GM19467 (cell line): ENCODE measurements around the gene UROD.

Experiments
- ATAC-seq: cut with Tn5 transposase; IDR thresholded peaks from one replicate; pipeline ENCODE4 v1.9.1; 2021; ENCODE audit warnings: mild to moderate bottlenecking, moderate library complexity; ENCODE audit not compliant: unreplicated experiment

Gene UROD

GRCh38 chr1:45008076-45008475 lies 4.0 kb upstream of the UROD start:
- no peak for ATAC-seq

DNA sequence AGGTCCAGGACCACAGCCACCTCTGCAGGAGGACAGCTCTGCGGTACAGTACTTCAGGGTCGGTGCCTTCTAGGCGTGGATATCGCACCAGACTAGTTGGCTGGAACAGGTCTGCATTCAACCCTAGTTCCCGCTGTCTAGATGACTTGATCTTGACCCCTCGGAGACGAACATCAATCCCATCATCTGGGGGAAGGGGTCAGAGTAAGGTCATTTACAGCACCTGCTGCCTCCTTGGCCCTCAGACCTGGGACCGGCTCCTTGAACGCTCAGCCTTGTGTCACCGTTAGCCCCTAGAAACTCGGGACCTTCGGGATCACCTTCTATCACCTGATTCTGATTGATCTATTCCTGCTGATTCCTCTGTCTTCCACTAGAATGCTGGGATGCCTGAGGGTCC lies 3.5 kb upstream of the UROD start:
- no peak for ATAC-seq

DNA sequence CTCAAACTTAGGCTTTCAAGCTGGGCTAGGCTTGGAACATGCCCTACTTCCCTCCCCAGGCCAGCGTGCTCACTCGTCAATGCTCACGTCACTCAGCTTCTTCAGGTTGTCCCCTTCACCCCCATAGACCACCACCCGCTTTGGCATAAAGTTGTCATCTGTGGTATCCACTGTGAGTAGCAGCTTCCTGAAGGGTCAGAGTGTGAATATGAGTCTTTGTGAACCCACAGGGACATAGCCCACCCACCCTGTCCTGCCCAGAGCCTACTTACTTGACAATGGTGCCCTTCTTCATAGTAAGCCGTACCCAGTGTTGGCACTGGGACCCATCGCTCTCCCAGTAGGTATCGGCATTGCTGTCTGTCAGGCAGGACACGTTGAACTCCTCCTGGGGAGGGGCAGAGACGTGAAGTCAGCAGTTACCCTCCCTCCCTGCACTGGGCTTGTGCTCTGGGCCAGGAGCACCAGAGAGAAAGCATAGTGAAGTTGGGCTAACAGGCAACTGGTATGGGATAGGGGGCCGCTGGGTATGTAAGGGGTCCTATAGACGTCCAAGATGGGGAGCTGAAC lies 2.7 kb upstream of the UROD start:
- ATAC-seq, result no peak

DNA sequence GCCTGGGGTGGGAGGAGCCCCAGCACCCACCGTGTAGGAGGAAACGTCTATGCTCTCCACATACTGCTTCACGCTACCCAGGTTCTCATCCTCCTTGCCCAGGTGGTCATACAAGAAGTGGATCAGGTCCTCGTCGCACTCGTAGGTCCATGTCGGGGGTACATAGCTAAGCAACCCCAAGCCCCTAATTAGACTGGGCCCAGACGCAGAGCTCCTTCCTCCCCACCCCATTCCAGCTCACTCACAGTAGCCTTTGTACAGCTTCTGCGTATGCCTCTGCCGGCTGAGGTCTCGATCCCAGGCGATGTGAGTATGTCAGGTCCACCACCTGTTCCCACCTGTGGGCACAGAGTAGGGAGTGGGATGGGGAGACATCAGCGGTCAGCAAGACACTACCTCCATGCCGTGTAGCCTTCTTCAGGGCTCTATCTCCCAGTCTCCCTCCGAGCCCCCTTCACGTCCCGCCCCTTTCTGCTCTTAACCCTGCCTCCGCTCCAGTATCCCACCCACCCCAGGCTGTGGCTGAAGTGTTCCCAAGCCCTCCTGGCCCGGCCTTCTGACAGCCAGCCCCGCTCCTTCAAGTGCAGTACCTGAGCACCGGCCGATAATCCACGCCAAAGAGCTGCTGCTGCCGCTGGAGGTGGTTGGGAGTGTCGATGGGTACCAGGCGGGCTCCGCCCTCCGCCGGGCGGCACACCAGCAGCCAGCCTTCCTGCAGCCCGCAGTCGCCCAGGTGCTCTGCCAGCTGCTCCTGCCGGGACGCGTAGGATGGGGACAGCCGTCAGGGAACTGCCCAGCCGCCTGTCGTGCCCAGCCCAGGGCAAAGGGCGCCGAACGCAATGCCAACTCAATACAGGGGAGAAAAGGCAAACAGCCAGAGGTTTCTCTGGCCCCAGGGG lies 1.8 kb upstream of the UROD start:
- ATAC-seq, result no peak

- peak; percentile 52 for ATAC-seq
Measured at GRCh38 chr1:45010855-45011811, 921 bp upstream of the UROD start, which contains the start of gene HECTD3. TSS of gene HECTD3 (minus strand) at chr1:45011324. CDS start at chr1:45011257, 67 bp downstream.

GRCh38 chr1:45012639-45013278 lies 705 bp downstream of the UROD start:
- no peak for ATAC-seq

DNA sequence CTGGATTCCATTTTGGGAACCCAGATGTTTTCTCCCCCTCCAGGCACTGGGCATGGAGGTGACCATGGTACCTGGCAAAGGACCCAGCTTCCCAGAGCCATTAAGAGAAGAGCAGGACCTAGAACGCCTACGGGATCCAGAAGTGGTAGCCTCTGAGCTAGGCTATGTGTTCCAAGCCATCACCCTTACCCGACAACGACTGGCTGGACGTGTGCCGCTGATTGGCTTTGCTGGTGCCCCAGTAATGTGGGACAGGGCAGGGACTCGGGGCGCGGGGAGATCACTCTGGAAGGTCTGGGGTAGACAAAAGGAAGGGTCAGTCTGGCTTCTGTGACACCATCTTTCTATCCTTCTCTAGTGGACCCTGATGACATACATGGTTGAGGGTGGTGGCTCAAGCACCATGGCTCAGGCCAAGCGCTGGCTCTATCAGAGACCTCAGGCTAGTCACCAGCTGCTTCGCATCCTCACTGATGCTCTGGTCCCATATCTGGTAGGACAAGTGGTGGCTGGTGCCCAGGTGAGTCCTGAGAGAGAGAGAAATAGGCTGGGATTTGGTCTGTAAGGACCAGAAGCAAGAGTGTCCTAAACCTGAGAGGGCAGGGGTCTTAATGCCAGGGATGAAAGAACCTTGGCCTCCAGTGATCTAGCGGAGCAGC lies 1.6 kb downstream of the UROD start:
- ATAC-seq, result no peak

DNA sequence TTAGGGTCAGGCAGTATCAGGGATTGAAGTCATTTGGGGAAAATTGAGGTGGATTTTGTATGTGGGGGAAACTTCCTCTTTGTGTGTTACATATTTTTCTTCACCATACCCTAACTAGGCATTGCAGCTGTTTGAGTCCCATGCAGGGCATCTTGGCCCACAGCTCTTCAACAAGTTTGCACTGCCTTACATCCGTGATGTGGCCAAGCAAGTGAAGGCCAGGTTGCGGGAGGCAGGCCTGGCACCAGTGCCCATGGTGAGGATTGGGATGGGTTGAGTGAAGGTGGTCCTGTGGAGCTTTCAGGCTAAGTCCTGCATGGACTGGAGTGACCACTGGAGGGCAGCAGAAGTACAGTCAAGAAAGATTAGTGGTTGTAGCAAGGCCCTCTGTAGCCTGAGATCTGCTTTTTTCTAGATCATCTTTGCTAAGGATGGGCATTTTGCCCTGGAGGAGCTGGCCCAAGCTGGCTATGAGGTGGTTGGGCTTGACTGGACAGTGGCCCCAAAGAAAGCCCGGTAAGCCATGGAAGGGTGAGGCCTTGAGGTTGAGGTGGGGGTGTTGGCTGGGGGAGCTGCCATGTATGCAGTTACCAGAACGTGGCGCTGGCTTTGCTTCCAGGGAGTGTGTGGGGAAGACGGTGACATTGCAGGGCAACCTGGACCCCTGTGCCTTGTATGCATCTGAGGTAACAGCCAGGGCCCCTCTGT lies 2.4 kb downstream of the UROD start:
- ATAC-seq, result no peak

DNA sequence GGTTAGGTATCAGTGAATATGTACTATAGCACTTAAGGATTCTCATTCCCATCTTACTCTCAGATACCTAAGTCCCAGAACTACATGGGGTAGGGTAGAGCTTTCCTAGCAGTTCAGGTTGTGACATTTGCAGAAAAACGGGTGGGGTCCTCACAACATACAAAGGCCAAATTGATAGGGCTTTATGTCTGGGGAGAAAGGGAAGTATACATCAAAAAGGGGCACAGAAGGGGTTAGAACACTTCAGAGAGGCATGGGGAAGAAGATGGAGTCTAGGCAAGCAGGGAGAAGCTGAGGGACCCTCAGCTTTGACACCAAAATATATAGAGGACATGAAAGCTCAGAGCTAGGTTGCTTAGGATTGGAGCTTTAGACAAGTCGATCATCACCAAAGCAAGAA lies 3.6 kb downstream of the UROD start:
- ATAC-seq, result no peak

DNA sequence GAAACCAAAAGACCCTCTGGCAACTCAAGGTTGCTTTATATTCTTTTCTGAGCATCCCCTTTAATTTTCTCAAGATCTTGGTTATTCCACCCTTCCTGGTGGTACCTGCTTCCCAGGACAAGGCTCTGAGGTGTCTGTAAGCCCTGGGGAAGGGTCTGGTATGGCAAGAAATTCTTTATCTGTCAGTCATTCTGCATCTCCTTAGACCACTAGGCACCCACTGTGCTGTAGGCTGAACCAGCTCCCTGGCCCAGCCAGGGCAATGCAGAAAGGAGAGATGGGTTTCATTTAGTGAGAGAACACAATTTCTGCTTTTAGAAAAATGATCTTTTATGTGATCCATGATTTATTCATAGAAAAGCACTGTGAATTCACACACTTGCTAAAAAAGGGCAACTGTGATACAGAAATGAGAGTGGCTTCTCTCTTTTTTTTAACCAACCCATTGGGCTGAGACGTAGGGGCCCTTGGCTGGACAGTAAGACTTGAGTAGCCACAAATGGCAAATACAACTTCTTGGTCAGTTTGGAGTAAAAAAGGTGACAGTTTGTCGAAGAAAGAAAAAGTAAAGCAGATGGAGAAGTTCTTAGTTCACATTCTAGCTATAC lies 4.1 kb downstream of the UROD start:
- ATAC-seq, result no peak

DNA sequence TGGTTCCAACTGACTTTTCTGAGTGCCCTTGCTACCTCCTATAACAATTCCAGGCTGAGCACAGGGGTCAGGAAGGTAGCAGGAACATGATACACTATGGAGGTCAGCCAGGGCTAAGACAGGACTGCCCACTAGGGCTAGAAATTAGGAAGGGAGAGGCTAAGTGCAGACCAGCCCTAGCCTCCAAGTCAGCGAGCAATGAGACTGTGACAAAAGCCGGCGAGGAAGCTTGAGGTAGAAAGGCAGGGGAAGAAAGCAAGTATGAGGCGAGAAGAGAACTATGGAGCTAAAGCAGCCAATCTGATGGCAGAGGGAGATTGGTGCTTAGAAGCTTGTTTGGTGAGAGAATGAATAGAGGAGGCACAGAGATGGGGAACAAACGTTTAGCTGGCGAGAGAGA lies 4.7 kb downstream of the UROD start:
- ATAC-seq, result no peak

- no peak for ATAC-seq
Measured at GRCh38 chr1:45018599-45019230, 6.7 kb downstream of the UROD start.

DNA sequence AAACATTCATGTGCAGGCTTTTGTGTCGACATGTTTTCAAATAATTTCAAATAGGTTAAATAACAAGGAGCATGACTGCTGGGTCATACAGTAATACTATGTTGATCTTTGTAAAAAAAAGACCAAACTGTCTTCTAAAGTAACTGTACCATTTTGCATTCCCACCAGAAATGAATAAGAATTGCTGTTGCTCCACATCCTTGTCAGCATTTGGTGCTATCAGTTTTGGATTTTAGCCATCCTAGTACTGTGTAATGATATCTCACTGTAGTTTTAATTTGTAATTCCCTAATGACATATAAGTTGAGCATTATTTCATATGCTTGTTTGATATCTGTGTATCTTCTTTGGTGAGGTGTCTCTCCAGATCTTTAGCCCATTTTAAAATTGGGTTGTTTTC lies 11.6 kb downstream of the UROD start:
- ATAC-seq, result no peak

GRCh38 chr1:45026446-45026845 lies 14.4 kb downstream of the UROD start:
- no peak for ATAC-seq

- ATAC-seq, result no peak
Measured at GRCh38 chr1:45032837-45033236, 20.8 kb downstream of the UROD start.

- ATAC-seq, result no peak
Measured at GRCh38 chr1:45033356-45033755, 21.3 kb downstream of the UROD start.

GRCh38 chr1:45035631-45036301 lies 23.7 kb downstream of the UROD start:
- ATAC-seq, result no peak

DNA sequence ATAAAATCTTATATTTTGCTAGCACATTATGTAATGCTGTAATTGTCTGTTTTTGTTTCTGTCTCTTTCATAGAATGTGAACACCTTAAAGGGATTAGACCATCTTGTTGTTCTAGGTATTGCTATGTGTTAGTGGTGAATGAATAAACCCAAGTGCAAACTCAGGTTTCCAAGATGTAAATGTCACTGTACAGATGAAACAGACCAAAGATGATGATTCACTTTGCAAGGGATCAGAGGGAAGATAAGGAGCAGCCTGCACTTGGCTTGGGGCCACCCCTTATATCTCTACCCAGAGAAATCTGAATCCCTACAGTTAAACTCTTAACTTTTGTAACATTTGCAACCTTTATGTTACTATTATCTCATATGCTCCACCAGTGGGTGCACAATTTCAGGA lies 25.4 kb downstream of the UROD start:
- ATAC-seq, result no peak
